GM21447 (cell line): ENCODE data around the gene PRKN.
"Not testable (repeated sequence)": the region's sequence is repeated elsewhere in the genome, so short reads cannot be mapped to it uniquely, and the experiment has no call there.

Experiments
- ATAC-seq: cut with Tn5 transposase; IDR thresholded peaks from one replicate; pipeline ENCODE4 v1.9.1; 2021; ENCODE audit not compliant: unreplicated experiment

PRKN gene

GRCh38 chr6:162468326-162468725, 259.2 kb downstream of the PRKN start:
- no peak for ATAC-seq

GRCh38 chr6:162467679-162468078, 259.9 kb downstream of the PRKN start:
- no peak for ATAC-seq

GRCh38 chr6:162463576-162463975, 264.0 kb downstream of the PRKN start:
- no peak for ATAC-seq

GRCh38 chr6:162459985-162460384, 267.6 kb downstream of the PRKN start:
- ATAC-seq: no peak

GRCh38 chr6:162450358-162450757, 277.2 kb downstream of the PRKN start:
- ATAC-seq: no peak

- ATAC-seq: no peak
Measured at GRCh38 chr6:162448294-162448693, 279.3 kb downstream of the PRKN start.

- no peak for ATAC-seq
Measured at GRCh38 chr6:162443101-162443500, 284.5 kb downstream of the PRKN start.

- no peak for ATAC-seq
Measured at GRCh38 chr6:162442687-162443086, 284.9 kb downstream of the PRKN start.

GRCh38 chr6:162441991-162442390, 285.6 kb downstream of the PRKN start:
- no peak for ATAC-seq

GRCh38 chr6:162438980-162439379, 288.6 kb downstream of the PRKN start:
- no peak for ATAC-seq

- no peak for ATAC-seq
Measured at GRCh38 chr6:162435071-162435470, 292.5 kb downstream of the PRKN start.

GRCh38 chr6:162421004-162421403, 306.6 kb downstream of the PRKN start:
- ATAC-seq: no peak

- ATAC-seq: no peak
Measured at GRCh38 chr6:162416831-162417537, 310.6 kb downstream of the PRKN start.

- no peak for ATAC-seq
Measured at GRCh38 chr6:162416307-162416706, 311.3 kb downstream of the PRKN start.

GRCh38 chr6:162409741-162410691, 317.6 kb downstream of the PRKN start:
- no peak for ATAC-seq

GRCh38 chr6:162408826-162409535, 318.6 kb downstream of the PRKN start:
- ATAC-seq: no peak

- no peak for ATAC-seq
Measured at GRCh38 chr6:162404951-162405350, 322.6 kb downstream of the PRKN start.

- no peak for ATAC-seq
Measured at GRCh38 chr6:162403031-162403430, 324.5 kb downstream of the PRKN start.

GRCh38 chr6:162395181-162395580, 332.4 kb downstream of the PRKN start:
- no peak for ATAC-seq

GRCh38 chr6:162390961-162391811, 336.4 kb downstream of the PRKN start:
- ATAC-seq: not testable (repeated sequence)
